HepG2 (cell line): ENCODE measurements around the gene NR2F6. TPM values are rescaled to one million over a fixed set of nuclear protein-coding genes. Genes with fewer than 3 reads are reported as not detected.

Experiments used
- CREM ChIP-seq, 2 experiments: sonication (generic) in 1 of 2; formaldehyde crosslinking in 1 of 2; IDR thresholded peaks; 2 replicates each; pipeline versions ENCODE4 v1.4.0 to v1.6.1; 2016 to 2020; ENCODE audit warnings: antibody characterized with exemption in 1 of 2, mild to moderate bottlenecking in 1 of 2, missing genetic modification reagents in 1 of 2
- FOXO1 ChIP-seq: sonication (generic); formaldehyde crosslinking; IDR thresholded peaks from 2 replicates; pipeline ENCODE4 v1.4.0; 2020; ENCODE audit warnings: missing genetic modification reagents
- FOXO4 ChIP-seq: sonication (generic); formaldehyde crosslinking; conservative IDR thresholded peaks from 2 replicates; pipeline ENCODE4 v1.8.1; 2023; ENCODE audit warnings: missing genetic modification reagents
- GFI1 ChIP-seq: sonication (generic); formaldehyde crosslinking; IDR thresholded peaks from 2 replicates; pipeline ENCODE4 v1.5.0; 2020; ENCODE audit warnings: missing genetic modification reagents, mild to moderate bottlenecking, borderline replicate concordance
- JUN ChIP-seq: sonication (generic); formaldehyde crosslinking; IDR thresholded peaks from 2 replicates; pipeline ENCODE4 v1.4.0; 2020; ENCODE audit warnings: mild to moderate bottlenecking, missing genetic modification reagents
- KLF13 ChIP-seq: sonication (generic); formaldehyde crosslinking; IDR thresholded peaks from 2 replicates; pipeline ENCODE4 v1.4.0; 2020; ENCODE audit warnings: mild to moderate bottlenecking, missing genetic modification reagents
- MAFK ChIP-seq, 2 experiments: IDR thresholded peaks in 1 of 2; conservative IDR thresholded peaks in 1 of 2; 2 replicates each; pipeline ENCODE4 v1.6.1; 2011; ENCODE audit warnings: improper control_type of control experiment in 2 of 2, low read length in 2 of 2
- PHB2 ChIP-seq: fragments of 450-650 bp; IDR thresholded peaks from 2 replicates; pipeline ENCODE4 v1.6.1; 2018; ENCODE audit not compliant: partially characterized antibody
- REPIN1 ChIP-seq: sonication (generic); formaldehyde crosslinking; IDR thresholded peaks from 2 replicates; pipeline ENCODE4 v1.8.0; 2022; ENCODE audit warnings: missing genetic modification reagents, low read depth, mild to moderate bottlenecking, borderline replicate concordance
- RFX3 ChIP-seq: IDR thresholded peaks from 2 replicates; pipeline ENCODE4 v1.6.1; 2016; ENCODE audit warnings: missing biosample characterization, missing genetic modification reagents
- RORA ChIP-seq: sonication (generic); formaldehyde crosslinking; IDR thresholded peaks from 2 replicates; pipeline ENCODE4 v1.5.0; 2020; ENCODE audit warnings: mild to moderate bottlenecking, missing genetic modification reagents, moderate library complexity
- TCF7 ChIP-seq: sonication (generic); IDR thresholded peaks from 2 replicates; pipeline ENCODE4 v1.6.1; 2016; ENCODE audit warnings: antibody characterized with exemption, low read depth
- UBTF ChIP-seq: sonication (generic); formaldehyde crosslinking; IDR thresholded peaks from 2 replicates; pipeline ENCODE4 v1.4.0; 2020; ENCODE audit warnings: mild to moderate bottlenecking, missing genetic modification reagents
- ZNF550 ChIP-seq: sonication (generic); formaldehyde crosslinking; IDR thresholded peaks from 2 replicates; pipeline ENCODE4 v1.4.0; 2020; ENCODE audit warnings: mild to moderate bottlenecking, missing genetic modification reagents, borderline replicate concordance
- ZNF646 ChIP-seq: sonication (generic); formaldehyde crosslinking; IDR thresholded peaks from 2 replicates; pipeline ENCODE4 v1.9.0; 2021; ENCODE audit warnings: mild to moderate bottlenecking, missing genetic modification reagents
- ZNF704 ChIP-seq: sonication (generic); formaldehyde crosslinking; IDR thresholded peaks from 2 replicates; pipeline ENCODE4 v1.8.1; 2023; ENCODE audit warnings: mild to moderate bottlenecking, inconsistent platforms, moderate library complexity, missing genetic modification reagents, borderline replicate concordance
- ZNF83 ChIP-seq: sonication (generic); formaldehyde crosslinking; IDR thresholded peaks from 2 replicates; pipeline ENCODE4 v1.4.0; 2020; ENCODE audit warnings: missing genetic modification reagents, mild to moderate bottlenecking, borderline replicate concordance
- polyA plus RNA-seq, 8 experiments: library from polyadenylated mRNA; depleted of rRNA in 3 of 8; stranded (reverse) in 7 of 8; unstranded in 1 of 8; fragments of >200 nt; fragmentation: Illumina TruSeq in 4 of 8; extraction: Trizol in 4 of 8; gene quantifications; 2 replicates each; pipeline versions ENCODE4 v1.2.1 to v1.2.3, GENCODE V29; 2011 to 2016; ENCODE audit warnings: low read depth in 4 of 8, missing spikeins in 1 of 8, mixed read lengths in 1 of 8; ENCODE audit not compliant: insufficient read depth in 1 of 8
- total RNA-seq, 5 experiments: library from RNA; depleted of rRNA; stranded (reverse); fragments of >200 nt; fragmentation: Illumina TruSeq; extraction: Trizol; gene quantifications; 2 replicates each; pipeline ENCODE4 v1.2.3, GENCODE V29; 2016; ENCODE audit warnings: low read depth in 1 of 5

NR2F6 gene
- total and polyA plus RNA-seq, 2 of the 13 experiments (the other 11 are each of a cell fraction or from before 2014, with no cell fraction given): 30.9 to 72.4 TPM

- TF ChIP-seq ZNF646 (0 out of 2 replicates have a peak, but pooled peaks have one; percentile 28), JUN (no peak), RORA (CRISPR knock-in tag) (no peak), CREM (IDR thresholded peaks at IDR 0.05) (peak; percentile 88), CREM (CRISPR knock-in tag; IDR thresholded peaks at IDR 0.05) (no peak), FOXO1 (peak; percentile 70), ZNF550 (CRISPR knock-in tag) (no peak), GFI1 (CRISPR knock-in tag) (0 out of 2 replicates have a peak, but pooled peaks have one; percentile 33), PHB2 (no peak), TCF7 (no peak), MAFK (conservative IDR thresholded peaks at IDR 0.05 in 1 of 2, IDR thresholded peaks at IDR 0.05 in 1 of 2; ENCODE audit: low read length in 2 of 2) (no peak), KLF13 (CRISPR knock-in tag) (no peak), UBTF (CRISPR knock-in tag) (peak; percentile 33; the same call in 1 of the 2 replicates), ZNF704 (CRISPR knock-in tag) (no peak), FOXO4 (CRISPR knock-in tag) (no peak), REPIN1 (CRISPR knock-in tag) (peak; percentile 69; the same call in 1 of the 2 replicates), ZNF83 (CRISPR knock-in tag) (no peak), RFX3 (CRISPR knock-in tag) (no peak)
Measured at GRCh38 chr19:17215127-17215971, 30.4 kb downstream of the NR2F6 start, which contains the start of gene USE1 (continued).
